Stimulated activated CD8-positive, alpha-beta memory T cell treated with anti-CD3 and anti-CD28 coated beads, Interleukin-4, amount 100 ng/mL, for 4 hours (primary cell): ENCODE results near the gene NPHP4.

Source experiments
- DNase-seq, 2 donors: peaks; one replicate each; pipeline ENCODE4 v3.0.0-alpha.2; 2020; ENCODE audit warnings: low read depth in 2 of 2, low spot score in 1 of 2

The NPHP4 gene

GRCh38 chr1:5815716-5816115 lies 176.5 kb downstream of the NPHP4 start:
- DNase-seq, result no peak

DNA sequence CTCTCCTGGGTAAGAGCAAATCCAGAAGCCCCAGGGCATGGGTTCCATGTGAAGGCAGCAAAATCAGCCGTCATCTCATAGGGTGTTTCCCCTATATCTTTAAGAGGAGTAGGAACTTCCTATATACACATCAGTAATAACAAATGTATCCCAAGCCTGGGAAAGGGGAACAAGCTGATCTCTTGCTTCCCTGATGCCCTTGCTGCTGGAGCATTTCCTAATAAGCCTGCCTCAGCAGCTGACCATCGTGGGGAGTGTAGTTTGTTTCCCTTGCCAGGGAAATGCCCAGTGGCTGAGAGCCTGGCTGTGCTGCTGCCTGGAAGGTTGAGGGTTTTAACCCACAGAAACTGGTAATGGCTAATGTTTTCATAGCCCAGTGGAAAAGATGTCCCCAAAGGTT lies 177.0 kb downstream of the NPHP4 start:
- DNase-seq, result no peak

GRCh38 chr1:5814046-5814619 lies 178.1 kb downstream of the NPHP4 start:
- no peak for DNase-seq

DNA sequence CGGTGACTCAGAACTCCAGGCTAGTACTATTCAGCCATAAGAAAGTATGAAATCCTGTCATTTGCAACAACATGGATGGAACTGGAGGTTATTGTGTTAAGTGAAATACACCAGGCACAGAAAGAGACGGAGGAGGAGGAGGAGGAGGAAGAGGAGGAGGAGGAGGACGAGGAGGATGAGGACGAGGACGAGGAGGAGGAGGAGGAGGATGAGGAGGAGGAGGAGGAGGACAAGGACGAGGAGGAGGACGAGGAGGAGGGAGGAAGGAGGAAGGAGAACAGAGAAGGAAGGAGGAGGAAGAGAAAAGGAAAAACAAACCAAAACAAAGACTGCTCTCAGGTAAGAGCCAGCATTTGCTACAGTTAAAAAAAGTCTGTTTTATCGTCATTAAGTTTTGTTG lies 178.7 kb downstream of the NPHP4 start:
- no peak for DNase-seq
